ENCODE measurements around the gene TMEM119.
"Not testable (repeated sequence)": the region's sequence is repeated elsewhere in the genome, so short reads cannot be mapped to it uniquely, and the experiment has no call there.

DNA sequence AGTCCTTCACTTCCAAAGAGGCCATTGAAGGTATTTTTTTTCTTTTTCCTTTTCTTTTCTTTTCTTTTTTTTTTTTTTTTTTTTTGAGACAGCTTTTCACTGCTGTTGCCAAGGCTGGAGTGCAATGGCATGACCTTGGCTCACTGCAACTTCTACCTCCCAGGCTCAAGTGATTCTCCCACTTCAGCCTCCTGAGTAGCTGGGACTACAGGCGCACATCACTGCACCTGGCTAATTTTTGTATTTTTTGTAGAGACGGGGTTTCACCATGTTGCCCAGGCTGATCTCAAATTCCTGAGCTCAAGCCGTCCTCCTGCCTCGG lies 21.0 kb upstream of the TMEM119 start:
- TF ChIP-seq, protein P1, sequence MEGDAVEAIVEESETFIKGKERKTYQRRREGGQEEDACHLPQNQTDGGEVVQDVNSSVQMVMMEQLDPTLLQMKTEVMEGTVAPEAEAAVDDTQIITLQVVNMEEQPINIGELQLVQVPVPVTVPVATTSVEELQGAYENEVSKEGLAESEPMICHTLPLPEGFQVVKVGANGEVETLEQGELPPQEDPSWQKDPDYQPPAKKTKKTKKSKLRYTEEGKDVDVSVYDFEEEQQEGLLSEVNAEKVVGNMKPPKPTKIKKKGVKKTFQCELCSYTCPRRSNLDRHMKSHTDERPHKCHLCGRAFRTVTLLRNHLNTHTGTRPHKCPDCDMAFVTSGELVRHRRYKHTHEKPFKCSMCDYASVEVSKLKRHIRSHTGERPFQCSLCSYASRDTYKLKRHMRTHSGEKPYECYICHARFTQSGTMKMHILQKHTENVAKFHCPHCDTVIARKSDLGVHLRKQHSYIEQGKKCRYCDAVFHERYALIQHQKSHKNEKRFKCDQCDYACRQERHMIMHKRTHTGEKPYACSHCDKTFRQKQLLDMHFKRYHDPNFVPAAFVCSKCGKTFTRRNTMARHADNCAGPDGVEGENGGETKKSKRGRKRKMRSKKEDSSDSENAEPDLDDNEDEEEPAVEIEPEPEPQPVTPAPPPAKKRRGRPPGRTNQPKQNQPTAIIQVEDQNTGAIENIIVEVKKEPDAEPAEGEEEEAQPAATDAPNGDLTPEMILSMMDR (IDR thresholded peaks at IDR 0.05; ENCODE audit: poor library complexity), result not testable (repeated sequence)
- not testable (repeated sequence) for TF ChIP-seq EZH2 (IDR thresholded peaks at IDR 0.05; ENCODE audit: borderline replicate concordance); EZH2phosphoT487 (IDR thresholded peaks at IDR 0.05; ENCODE audit: low read depth, severe bottlenecking, unreplicated experiment)
